Neural progenitor cell (in vitro differentiated cells): Measurements from ENCODE around the gene ZNF330. TPM values are rescaled to one million over a fixed set of nuclear protein-coding genes. Genes with fewer than 3 reads are reported as not detected.

Experiments
- DNase-seq: peaks from one replicate; pipeline ENCODE4 v3.0.0-alpha.2; 2016; ENCODE audit warnings: low spot score
- H2AFZ ChIP-seq: fragments of 200-600 bp; sonication (generic); replicated peaks from 2 replicates; pipeline ENCODE4 v1.6.1; 2016; ENCODE audit warnings: antibody characterized with exemption
- H3F3A ChIP-seq: fragments of 200-600 bp; sonication (generic); 2 replicates; pipeline ENCODE4 v1.6.1; 2016; ENCODE audit warnings: antibody characterized with exemption, low read depth
- H3K27ac ChIP-seq: fragments of 200-600 bp; sonication (generic); 2 replicates; pipeline ENCODE4 v1.5.1; 2016; ENCODE audit warnings: mild to moderate bottlenecking
- H3K27me3 ChIP-seq: fragments of 200-600 bp; sonication (generic); 2 replicates; pipeline ENCODE4 v1.6.1; 2016; ENCODE audit warnings: mild to moderate bottlenecking, moderate library complexity
- H3K36me3 ChIP-seq: fragments of 200-600 bp; sonication (generic); 2 replicates; pipeline ENCODE4 v1.5.1; 2016
- H3K4me1 ChIP-seq: fragments of 200-600 bp; sonication (generic); 2 replicates; pipeline ENCODE4 v1.6.1; 2016; ENCODE audit warnings: mixed run types
- H3K4me2 ChIP-seq: fragments of 200-600 bp; sonication (generic); 2 replicates; pipeline ENCODE4 v1.6.1; 2016
- H3K4me3 ChIP-seq: fragments of 200-600 bp; sonication (generic); 2 replicates; pipeline ENCODE4 v1.5.1; 2016
- H3K79me2 ChIP-seq: fragments of 200-600 bp; sonication (generic); 2 replicates; pipeline ENCODE4 v1.6.1; 2016; ENCODE audit warnings: low read depth
- H3K9ac ChIP-seq: fragments of 200-600 bp; sonication (generic); 2 replicates; pipeline ENCODE4 v1.6.1; 2016
- H3K9me3 ChIP-seq: fragments of 200-600 bp; sonication (generic); 2 replicates; pipeline ENCODE4 v1.5.1; 2016; ENCODE audit warnings: low read depth
- H4K20me1 ChIP-seq: fragments of 200-600 bp; sonication (generic); 2 replicates; pipeline ENCODE4 v1.6.1; 2016; ENCODE audit warnings: low read depth
- H3K27ac Mint-ChIP-seq: 3 replicates; pipeline ENCODE4 v1.8.0; 2021; ENCODE audit warnings: mixed read lengths
- H3K27me3 Mint-ChIP-seq: 2 replicates; pipeline ENCODE4 v1.8.0; 2022; ENCODE audit warnings: low read depth, mild to moderate bottlenecking, inconsistent platforms, moderate library complexity, mixed read lengths; ENCODE audit not compliant: insufficient read depth
- H3K36me3 Mint-ChIP-seq: 3 replicates; pipeline ENCODE4 v1.8.0; 2021; ENCODE audit warnings: mixed read lengths
- H3K4me1 Mint-ChIP-seq: 3 replicates; pipeline ENCODE4 v1.8.0; 2021; ENCODE audit warnings: mixed read lengths
- H3K4me3 Mint-ChIP-seq: 3 replicates; pipeline ENCODE4 v1.8.0; 2021; ENCODE audit warnings: mild to moderate bottlenecking, moderate library complexity, mixed read lengths
- H3K9me3 Mint-ChIP-seq: 3 replicates; pipeline ENCODE4 v1.8.0; 2020; ENCODE audit warnings: mixed read lengths
- EZH2 ChIP-seq: fragments of 200-600 bp; sonication (generic); IDR thresholded peaks from 2 replicates; pipeline ENCODE4 v1.6.1; 2017; ENCODE audit warnings: antibody characterized with exemption, mild to moderate bottlenecking, moderate library complexity
- EZH2phosphoT487 ChIP-seq: fragments of 200-600 bp; sonication (generic); IDR thresholded peaks from 2 replicates; pipeline ENCODE4 v1.6.1; 2017; ENCODE audit warnings: antibody characterized with exemption
- total RNA-seq: library from RNA; depleted of rRNA; stranded (reverse); fragments of >200 nt; gene quantifications from 2 replicates; pipeline ENCODE4 v1.2.3, GENCODE V29; 2015; ENCODE audit warnings: low replicate concordance
- TF ChIP-seq, protein P1 (sequence below): fragments of 200-600 bp; sonication (generic); IDR thresholded peaks from 2 replicates; pipeline ENCODE4 v1.5.1; 2017; ENCODE audit warnings: antibody characterized with exemption, mild to moderate bottlenecking

ZNF330 gene
- total RNA-seq, 1 donor from 2014 or later, result 59.2 TPM

GRCh38 chr4:141213550-141213991 lies 7.1 kb upstream of the ZNF330 start:
- H3K79me2 ChIP-seq, result no peaks in the 10 kb centered on the region
- no peak overlapping the region for H3K27ac Mint-ChIP-seq
- H3K4me3 Mint-ChIP-seq, result no peak overlapping the region
- no peak overlapping the region for H3K9ac ChIP-seq
- TF ChIP-seq EZH2, result no peak
- no peak for TF ChIP-seq EZH2phosphoT487
- TF ChIP-seq, protein P1, sequence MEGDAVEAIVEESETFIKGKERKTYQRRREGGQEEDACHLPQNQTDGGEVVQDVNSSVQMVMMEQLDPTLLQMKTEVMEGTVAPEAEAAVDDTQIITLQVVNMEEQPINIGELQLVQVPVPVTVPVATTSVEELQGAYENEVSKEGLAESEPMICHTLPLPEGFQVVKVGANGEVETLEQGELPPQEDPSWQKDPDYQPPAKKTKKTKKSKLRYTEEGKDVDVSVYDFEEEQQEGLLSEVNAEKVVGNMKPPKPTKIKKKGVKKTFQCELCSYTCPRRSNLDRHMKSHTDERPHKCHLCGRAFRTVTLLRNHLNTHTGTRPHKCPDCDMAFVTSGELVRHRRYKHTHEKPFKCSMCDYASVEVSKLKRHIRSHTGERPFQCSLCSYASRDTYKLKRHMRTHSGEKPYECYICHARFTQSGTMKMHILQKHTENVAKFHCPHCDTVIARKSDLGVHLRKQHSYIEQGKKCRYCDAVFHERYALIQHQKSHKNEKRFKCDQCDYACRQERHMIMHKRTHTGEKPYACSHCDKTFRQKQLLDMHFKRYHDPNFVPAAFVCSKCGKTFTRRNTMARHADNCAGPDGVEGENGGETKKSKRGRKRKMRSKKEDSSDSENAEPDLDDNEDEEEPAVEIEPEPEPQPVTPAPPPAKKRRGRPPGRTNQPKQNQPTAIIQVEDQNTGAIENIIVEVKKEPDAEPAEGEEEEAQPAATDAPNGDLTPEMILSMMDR, result no peak
- H3K4me1 ChIP-seq, result no peaks in the 10 kb centered on the region
- H3K4me3 ChIP-seq, result no peak overlapping the region
- H4K20me1 ChIP-seq, result no peaks in the 10 kb centered on the region
- no peak for DNase-seq
- H3K36me3 Mint-ChIP-seq, result no peaks in the 10 kb centered on the region
- H3K27me3 ChIP-seq, result no peaks in the 10 kb centered on the region
- peaks cover 2% of the 10 kb centered on the region for H3K4me1 Mint-ChIP-seq
- H3F3A ChIP-seq, result no peaks in the 10 kb centered on the region
- H2AFZ ChIP-seq, result no peak overlapping the region
- peaks cover 3% of the 10 kb centered on the region for H3K27me3 Mint-ChIP-seq
- no peaks in the 10 kb centered on the region for H3K36me3 ChIP-seq
- no peak overlapping the region for H3K27ac ChIP-seq
- H3K9me3 ChIP-seq, result no peaks in the 10 kb centered on the region
- no peak overlapping the region for H3K4me2 ChIP-seq
- H3K9me3 Mint-ChIP-seq, result no peaks in the 10 kb centered on the region

DNA sequence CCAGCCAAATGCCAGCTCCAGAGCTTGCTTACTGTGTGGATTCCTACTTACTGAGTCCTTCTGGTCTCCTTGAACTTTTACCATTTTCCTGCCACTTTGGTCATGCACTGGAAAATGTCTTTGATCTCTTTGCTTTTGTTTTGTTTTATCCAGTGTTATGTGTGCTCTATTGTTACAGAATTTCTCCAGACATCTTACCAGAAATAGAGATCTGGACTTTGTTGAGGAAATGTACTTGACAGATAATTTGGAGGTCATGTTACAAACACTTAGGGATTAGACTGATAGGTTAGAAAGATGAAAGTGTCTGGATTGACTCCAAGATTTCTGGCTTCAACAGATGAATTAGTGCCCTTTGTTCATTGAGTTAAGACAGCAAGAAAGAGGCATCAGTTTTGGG lies 5.7 kb upstream of the ZNF330 start:
- no peaks in the 10 kb centered on the region for H3K9me3 Mint-ChIP-seq
- TF ChIP-seq EZH2 (no peak), EZH2phosphoT487 (no peak)
- TF ChIP-seq, protein P1, result no peak
- Histone ChIP-seq H3K79me2 (no peaks in the 10 kb centered on the region), H3K27ac (no peak overlapping the region), H3K4me3 (no peak overlapping the region), H3K36me3 (no peaks in the 10 kb centered on the region), H3K9me3 (no peaks in the 10 kb centered on the region), H3K27me3 (no peaks in the 10 kb centered on the region), H3K9ac (no peak overlapping the region), H3F3A (no peaks in the 10 kb centered on the region), H3K4me2 (no peak overlapping the region), H2AFZ (no peak overlapping the region), H3K4me1 (no peaks in the 10 kb centered on the region), H4K20me1 (no peaks in the 10 kb centered on the region)
- no peak overlapping the region for H3K4me3 Mint-ChIP-seq
- no peak for DNase-seq
- H3K36me3 Mint-ChIP-seq, result no peaks in the 10 kb centered on the region
- peaks cover 5% of the 10 kb centered on the region for H3K4me1 Mint-ChIP-seq
- H3K27me3 Mint-ChIP-seq, result peaks cover 3% of the 10 kb centered on the region
- no peak overlapping the region for H3K27ac Mint-ChIP-seq

DNA sequence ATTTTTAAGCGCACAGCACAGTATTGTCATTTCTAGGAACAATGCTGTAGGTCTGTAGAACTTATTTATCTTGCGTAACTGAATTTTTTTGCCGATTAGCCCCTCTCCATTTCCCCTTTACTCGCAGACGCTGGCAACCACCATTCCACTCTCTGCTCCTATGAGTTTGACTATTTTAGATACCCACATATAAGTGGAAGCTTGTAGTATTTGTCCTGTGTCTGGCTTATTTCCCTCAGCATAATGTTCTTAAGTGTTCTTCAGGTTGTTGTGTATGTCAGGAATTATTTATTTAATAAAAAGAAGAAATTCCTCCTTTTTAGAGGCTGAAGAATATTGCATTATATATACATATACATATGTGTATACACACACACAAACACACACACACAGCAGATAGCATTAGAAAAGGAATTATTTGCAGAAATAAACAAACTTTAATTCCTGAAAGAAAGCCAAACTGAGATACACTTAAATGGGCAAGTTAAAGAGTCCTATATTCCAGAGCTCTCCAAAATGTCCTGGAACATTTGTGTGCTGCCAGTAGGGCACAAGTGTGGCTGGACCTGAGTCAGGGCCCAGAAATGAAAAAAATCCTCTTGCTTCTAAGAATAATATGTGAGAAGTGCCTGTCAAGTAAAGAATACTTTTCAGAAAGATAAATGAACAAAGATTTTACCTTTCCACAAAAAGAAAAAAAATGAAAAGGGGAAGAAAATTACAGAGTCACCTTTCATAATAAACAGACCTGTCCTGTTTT lies 4.5 kb upstream of the ZNF330 start:
- Mint-ChIP-seq H3K9me3 (no peaks in the 10 kb centered on the region), H3K27ac (no peak overlapping the region), H3K4me1 (peaks cover 12% of the 10 kb centered on the region), H3K27me3 (peaks cover 3% of the 10 kb centered on the region), H3K36me3 (no peaks in the 10 kb centered on the region), H3K4me3 (no peak overlapping the region)
- H3K9me3 ChIP-seq, result no peaks in the 10 kb centered on the region
- no peaks in the 10 kb centered on the region for H3F3A ChIP-seq
- H3K4me2 ChIP-seq, result no peak overlapping the region
- no peak for TF ChIP-seq EZH2phosphoT487
- no peak for TF ChIP-seq EZH2
- TF ChIP-seq, protein P1, result no peak
- DNase-seq, result no peak
- no peaks in the 10 kb centered on the region for H4K20me1 ChIP-seq
- no peaks in the 10 kb centered on the region for H3K4me1 ChIP-seq
- no peak overlapping the region for H3K27ac ChIP-seq
- H3K4me3 ChIP-seq, result no peak overlapping the region
- peaks cover 3% of the 10 kb centered on the region for H3K79me2 ChIP-seq
- no peaks in the 10 kb centered on the region for H3K36me3 ChIP-seq
- H3K27me3 ChIP-seq, result no peaks in the 10 kb centered on the region
- H3K9ac ChIP-seq, result no peak overlapping the region
- H2AFZ ChIP-seq, result no peak overlapping the region
